ENCODE data around the gene IQGAP1. TPM values are rescaled to one million over a fixed set of nuclear protein-coding genes. Genes with fewer than 3 reads are reported as not detected.

The IQGAP1 gene
- total RNA-seq, 1 donor from 2014 or later = 486 TPM

DNA sequence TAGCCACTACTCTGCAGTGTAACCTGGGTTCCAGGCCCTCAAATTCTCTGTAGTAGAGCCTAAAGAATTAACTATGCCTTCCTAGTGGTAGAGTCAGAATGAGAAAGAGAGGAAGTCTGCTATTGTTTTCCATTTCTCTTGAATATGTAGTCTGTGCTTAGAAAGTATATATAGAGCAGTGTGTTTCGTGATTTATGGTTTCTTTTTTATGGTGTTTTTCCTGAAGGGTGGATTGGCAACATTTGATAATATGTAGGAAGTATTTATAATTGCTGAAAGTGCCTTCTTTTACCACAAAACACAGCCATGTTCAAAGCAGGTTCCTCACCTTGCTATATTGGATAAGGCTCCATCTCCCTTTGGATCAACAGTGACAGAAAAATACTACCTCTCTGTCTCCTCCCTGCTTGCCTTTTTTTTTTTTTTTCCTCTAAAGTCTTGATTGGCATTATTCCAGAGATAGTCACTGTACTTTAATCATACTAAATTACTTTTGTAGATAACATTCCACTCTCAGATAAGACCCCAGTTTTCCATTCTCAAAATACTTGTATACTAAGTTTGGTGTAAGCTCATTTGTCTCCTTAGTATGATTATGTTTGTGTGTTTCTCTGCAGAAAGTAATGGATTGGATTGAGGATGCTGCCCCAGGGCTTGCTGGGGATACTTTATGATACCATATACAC, 47.8 kb downstream of the IQGAP1 start:
- DNase-seq (ENCODE audit: low read depth) = no peak

DNA sequence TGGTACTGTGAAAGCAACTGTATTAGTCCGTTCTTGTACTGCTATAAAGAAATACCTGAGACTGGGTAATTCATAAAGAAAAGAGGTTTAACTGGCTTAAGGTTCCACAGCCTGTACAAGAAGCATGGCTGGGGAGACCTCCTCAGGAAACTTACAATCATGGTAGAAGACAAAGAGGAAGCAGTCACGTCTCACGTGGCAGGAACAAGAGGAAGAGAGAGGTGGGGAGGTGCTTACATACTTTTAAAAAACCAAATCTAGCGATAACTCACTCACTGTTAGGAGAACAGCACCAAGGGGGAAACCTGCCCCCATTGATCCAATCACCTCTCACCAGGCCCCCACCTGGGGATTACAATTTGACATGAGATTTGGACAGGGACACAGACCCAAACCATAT, 48.9 kb downstream of the IQGAP1 start:
- DNase-seq (ENCODE audit: low read depth) = no peak

DNA sequence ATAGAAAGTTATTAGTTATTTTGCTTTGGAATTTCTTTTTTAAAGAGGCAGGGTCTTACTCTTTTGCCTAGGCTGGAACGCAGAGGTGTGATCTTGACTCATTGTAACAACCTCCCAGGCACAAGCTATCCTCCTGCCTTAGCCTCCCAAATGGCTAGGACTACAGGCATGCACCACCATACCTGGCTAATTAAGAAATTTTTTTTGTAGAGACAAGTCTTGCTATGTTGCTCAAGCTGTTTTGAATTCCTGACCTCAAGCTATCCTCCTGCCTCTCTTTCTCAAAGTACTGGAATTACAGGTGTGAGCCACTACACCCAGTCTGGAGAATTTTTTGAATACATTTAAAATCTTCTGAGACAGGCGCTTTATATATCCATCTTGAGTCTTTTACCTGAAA, 49.5 kb downstream of the IQGAP1 start:
- DNase-seq (ENCODE audit: low read depth) = no peak

DNA sequence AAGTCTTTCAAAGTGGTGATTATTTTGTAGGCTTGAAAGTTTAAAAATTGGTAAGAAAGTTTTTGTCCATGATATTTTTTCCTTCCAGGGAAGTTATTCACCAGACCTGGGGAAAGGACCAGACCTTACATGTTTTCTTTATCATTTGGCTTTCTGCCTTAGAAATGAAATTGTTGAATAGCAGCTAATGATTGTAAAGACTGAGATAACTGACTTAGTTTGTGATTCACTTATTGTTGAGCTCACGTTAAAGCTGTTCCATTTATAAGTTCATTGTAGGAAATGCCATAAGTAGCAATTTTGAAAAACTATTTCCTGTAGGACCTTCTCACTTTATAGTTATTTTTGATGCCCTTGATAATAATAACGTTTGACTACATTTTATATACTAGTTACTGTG, 51.9 kb downstream of the IQGAP1 start:
- no peak for DNase-seq (ENCODE audit: low read depth)

DNA sequence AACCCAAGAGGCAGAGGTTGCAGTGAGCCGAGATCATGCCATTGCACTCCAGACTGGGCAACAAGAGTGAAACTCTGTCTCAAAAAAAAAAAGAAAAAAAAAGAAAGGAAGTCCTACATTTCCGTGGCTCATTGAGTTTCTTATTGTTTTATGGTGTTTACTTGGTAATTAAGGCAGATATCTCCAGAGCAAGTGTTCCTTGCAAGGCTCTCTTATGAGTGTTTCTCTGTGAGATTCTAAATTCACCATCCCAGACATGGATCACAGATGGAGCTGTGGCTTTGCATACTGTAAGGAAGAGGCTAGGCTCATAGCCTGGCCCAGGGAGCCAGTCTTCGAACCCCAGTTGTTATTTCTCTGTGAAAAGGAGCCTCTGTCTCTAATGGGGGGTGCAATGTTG, 53.0 kb downstream of the IQGAP1 start:
- DNase-seq (ENCODE audit: low read depth) = peak; percentile 46

DNA sequence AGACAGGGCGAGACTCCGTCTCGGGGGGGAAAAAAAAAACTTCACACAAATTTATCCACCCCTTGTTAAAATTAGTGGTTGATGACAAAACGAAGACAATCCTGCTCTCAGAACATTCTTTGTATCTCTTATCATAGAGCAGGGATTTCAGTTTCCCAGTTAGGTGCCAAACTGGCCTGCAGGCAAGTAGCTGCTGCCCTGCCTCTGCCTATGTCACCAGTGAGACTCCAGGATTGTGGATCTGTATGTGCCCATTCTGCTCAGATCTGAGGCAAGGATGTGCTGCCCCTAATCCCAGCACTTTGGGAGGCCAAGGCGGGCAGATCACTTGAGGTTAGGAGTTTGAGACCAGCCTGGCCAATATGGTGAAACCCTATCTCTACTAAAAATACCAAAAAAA, 54.4 kb downstream of the IQGAP1 start:
- no peak for DNase-seq (ENCODE audit: low read depth)

DNA sequence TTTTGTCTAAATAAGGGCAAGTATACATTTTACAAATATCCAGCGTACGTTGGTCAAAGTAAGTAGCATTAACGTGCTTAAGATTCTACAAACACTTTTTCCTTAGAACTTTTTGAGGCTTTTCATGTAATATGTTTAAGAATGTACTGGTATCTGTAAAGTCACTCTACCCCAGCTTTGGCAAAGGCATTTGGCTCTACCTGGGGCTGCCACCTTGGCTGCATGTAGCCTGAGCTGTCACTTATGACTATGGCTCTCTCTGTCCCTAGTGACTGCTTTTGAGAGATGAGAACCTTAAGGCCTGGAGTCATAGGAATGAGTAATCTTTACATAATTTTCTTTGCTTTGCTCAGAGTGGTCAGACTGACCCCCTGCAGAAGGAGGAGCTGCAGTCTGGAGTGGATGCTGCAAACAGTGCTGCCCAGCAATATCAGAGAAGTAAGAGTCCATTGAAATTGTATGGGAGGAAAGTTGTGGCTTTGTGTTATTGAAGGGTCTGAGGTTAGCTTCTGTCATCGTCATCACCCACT, 61.2 kb downstream of the IQGAP1 start:
- no peak for DNase-seq (ENCODE audit: low read depth)

DNA sequence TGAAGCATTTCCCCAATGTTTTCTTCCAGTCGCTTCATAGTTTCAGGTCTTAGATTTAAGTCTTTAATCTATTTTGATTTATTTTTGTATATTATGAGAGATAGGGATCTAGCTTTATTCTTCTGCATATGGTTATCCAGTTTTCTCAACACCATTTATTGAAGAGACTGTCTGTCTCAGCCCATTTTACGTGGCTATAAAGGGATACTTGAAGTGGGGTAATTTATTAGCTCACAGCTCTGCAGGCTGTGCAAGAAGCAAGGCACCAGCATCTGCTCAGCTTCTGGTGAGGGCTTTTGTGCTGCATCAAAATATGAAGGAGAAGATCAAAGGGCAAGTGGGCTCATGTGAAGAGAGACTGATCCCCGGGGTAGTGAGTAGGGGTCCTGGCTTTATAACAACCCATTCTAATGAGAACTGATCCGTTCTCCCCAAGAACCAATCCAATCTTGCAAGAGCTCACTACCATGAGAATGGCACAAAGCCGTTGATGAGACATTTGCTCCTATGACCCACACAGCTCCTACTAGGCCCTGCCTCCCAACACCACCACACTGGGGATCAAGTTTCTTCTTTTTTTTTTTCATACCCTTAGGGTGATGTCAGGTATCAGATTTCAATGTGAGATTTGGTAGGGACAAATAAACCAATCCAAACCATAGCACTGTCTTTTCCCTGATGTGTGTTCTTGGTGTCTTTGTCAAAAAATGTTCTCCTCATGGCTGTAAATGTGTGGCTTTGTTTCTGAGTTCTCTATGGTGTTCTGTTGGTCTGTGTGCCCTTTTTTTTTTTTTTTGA, 63.2 kb downstream of the IQGAP1 start:
- peak; percentile 23 for DNase-seq (ENCODE audit: low read depth)

DNA sequence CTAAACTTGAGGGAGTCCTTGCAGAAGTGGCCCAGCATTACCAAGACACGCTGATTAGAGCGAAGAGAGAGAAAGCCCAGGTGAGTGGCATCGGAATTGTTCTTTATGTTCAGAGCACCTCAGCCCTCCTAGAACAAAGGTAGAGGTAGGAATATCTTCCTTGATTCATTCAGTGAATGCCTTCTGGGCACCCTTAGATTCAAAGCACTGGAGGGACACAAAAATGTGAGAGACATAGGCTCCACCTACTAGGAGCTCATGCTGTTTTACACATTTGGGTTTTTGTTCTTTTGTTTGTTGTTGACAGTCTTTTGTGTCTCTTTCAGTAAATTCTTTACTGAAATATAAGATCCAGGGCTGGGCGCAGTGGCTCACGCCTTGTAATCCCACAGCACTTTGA, 68.2 kb downstream of the IQGAP1 start:
- DNase-seq (ENCODE audit: low read depth) = no peak

DNA sequence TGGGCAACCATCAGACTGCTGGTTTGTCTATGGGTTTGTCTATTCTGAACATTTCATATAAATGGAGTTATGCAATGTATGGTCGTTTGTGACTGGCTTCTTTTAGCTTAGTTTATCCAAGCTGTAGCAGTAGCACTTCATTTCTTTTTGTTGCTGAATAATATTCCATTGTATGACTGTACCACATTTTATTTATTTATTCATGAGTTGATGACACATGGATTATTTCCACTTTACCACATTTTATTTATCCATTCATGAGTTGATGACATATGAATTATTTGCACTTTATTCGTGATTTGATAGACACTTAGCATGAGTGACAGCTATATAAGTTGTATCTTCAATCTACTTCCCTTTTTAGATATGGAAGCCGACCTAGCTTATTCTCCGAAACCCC, 70.0 kb downstream of the IQGAP1 start:
- DNase-seq (ENCODE audit: low read depth) = no peak

DNA sequence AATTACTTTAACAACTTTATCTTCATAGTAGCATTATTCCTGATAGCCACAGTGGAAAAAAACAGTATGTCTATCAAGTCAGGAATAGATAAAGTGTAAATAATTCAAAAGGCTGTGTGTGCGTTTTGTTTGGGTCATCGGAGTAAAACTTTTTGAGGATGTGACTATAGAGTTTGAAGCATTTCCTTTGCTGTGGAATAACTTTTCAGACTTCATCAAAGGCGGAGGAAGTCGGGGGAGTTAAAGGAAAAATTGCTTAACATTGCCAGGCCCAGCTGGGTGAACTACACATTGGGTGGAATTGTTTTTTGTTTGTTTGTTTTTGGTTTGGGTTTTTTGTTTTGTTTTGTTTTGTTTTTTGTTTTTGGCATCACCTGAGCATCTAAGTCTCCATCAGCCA, 71.3 kb downstream of the IQGAP1 start:
- DNase-seq (ENCODE audit: low read depth) = no peak

DNA sequence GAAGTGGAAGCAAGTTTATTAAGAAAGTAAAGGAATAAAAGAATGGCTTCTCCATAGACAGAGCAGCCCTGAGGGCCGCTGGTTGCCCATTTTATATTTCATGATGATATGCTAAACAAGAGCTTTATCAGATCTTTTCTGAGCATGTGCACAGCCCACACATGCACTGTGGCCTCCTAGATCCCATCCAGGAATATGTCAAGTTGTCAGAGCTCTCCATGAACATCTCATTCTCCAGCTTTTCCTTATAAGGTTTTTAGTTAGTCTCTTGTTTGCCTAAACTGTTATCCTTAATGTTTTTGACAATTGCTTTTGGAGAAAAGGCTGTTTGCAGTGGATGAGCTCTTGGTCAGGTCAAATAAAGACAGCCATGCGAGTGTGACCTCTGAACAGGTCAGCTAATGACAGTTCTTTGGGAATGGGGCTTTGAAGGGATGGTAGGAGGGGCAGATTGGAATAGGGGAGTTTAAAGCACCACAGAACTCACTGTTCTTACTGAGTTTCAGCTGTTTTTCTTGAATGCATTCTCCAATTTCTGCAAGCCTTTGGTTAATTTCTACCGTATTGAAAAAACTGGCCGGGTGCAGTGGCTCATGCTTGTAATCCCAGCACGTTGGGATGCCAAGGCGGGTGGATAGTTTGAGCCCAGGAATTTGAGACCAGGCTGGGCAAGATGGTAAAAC, 72.2 kb downstream of the IQGAP1 start:
- no peak for DNase-seq (ENCODE audit: low read depth)

DNA sequence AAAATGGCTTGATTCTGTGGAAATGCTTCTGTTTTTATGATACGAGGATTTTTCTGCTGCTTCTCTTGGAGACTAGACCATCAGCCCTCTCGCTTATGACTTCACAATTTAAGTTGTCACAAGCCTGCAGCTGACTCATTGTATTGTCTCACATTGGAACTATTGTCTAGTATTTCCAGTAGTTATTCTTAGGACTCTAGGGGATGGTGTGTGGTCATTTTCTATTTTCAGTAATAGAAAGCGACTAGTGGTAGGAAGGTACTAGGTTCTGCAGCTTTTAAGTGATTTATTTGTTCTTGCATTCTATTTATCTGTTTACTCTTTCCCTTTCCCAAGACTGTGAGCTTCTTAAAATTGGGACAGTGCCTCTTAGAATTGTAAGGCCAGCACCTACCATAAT, 75.3 kb downstream of the IQGAP1 start:
- DNase-seq (ENCODE audit: low read depth) = peak; percentile 84

DNA sequence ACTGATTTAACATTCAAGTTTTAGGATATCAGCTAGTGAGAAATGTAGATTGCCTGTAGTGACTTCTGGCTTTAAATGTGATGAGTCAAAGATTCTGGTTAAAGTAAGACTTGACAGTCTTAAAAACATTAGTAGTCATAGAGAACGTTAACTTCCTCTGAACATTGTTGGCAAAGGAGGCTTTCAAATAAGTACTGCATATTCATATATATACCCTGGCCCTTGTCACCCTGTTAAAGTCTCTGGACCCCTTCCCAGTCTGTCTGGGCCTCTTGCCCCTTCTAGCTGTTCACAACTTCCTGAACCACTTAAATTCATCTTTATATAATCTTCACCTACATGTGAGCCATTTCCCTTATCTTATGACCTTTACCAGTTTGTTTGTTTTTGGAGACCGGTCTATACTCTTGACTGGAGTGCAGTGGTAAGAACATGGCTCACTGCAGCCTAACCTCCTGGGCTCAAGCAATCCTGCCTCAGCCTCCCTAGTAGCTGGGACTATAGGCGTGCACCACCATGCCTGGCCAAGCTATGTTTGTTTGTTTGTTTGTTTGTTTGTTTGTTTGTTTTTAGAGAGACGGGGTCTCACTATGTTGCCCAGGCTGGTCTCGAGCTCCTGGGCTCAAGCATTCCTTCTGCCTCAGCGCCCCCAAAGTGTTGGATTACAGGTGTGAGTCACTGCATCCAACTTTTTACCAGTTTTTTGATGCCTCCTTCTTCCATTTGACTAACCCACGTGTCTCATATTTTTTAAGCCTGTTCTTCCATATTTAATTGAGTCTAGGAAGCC, 77.3 kb downstream of the IQGAP1 start:
- DNase-seq (ENCODE audit: low read depth) = peak; percentile 56

DNA sequence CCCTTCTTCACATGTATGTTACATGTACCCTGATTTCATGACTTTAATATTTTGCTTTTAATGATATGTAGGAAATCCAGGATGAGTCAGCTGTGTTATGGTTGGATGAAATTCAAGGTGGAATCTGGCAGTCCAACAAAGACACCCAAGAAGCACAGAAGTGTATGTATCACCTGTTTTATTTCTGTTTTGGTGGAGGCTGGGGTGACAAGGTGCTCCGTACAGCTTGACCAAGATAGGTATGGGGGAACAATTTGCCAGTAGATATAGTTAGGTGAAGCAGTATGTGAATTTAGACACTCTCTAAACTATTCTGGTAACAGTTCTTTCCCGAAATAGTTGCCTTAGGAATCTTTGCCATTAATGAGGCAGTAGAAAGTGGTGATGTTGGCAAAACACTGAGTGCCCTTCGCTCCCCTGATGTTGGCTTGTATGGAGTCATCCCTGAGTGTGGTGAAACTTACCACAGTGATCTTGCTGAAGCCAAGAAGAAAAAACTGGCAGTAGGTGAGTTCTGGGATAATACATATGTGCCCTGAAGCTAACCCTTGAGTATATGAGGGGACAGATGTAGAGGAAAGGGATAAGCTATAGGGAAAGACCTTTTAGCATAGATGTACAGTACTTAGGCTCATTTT, 78.0 kb downstream of the IQGAP1 start:
- DNase-seq (ENCODE audit: low read depth) = peak; percentile 24

DNA sequence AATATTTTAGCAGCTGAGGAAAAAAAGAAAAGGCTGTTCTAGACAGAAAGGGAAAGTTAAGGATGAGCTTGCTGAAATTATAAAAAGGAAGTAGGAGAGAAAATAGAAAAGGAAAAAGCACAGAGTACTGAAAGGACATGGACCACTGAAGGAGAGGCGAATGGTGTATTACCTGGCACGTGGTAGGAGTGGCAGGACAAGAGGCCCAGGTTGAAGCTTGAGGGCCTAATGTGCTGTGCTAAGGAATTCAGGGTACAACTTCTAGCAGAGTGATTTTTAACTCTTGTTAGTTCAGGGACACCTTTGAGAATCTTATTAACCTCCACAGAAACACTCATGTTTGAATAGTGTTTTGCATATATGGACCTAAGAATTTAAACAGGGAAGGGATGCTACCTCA, 81.7 kb downstream of the IQGAP1 start:
- no peak for DNase-seq (ENCODE audit: low read depth)

DNA sequence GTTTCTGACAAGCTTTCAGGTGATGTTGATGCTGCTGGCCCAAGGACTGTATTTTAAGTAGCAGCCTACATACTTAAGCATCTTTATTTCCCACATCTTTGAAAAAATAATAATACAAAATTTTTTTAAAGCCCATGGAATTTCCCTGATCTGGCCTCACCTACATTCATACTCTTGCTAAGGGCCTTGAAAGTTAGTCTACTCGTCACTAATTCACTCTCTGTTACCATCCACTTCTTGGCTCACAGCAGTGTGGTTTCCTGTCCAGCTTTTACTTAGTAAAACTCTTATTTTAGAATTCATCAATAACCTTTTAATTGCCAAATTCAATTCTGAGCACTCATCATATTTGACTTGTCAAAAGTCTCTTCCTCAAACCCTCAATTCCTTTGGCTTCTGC, 82.4 kb downstream of the IQGAP1 start:
- no peak for DNase-seq (ENCODE audit: low read depth)

DNA sequence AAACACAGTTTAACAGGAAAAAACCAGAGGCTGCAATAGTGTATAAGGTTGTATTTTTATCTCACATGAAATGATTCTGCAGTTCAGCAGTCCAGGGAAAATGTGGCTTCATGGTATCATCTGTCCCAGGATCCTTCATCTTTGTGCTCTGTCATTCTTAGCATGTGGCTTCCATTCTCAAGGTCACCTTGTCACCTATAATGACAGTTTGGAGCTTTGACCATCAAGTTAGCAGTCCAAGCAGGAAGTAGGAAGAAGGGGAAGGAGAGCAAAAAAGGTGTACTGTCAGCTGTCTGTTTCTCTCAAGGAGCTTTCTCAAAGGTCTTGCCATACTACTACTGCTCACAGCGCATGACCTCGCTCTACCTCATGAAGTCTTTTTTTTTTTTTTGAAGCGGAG, 83.1 kb downstream of the IQGAP1 start:
- no peak for DNase-seq (ENCODE audit: low read depth)

DNA sequence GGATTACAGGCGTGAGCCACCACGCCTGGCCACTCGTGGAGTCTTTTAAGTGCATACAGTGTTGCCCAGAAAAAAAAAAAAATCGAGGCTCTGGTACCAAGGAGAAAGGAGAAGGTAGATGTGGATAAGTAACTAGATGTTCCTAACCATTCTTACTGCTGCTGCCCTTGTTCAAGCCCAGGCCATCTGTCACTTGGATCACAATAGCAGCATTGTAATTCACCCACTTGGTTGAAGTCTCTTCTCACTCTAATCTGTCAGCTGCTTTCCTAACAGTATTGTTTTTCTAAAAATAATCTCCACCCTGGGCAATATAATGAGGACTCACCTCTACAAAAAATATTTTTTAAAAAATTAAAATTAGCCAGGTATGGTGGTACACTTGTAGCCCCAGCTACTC, 83.7 kb downstream of the IQGAP1 start:
- DNase-seq (ENCODE audit: low read depth) = no peak

DNA sequence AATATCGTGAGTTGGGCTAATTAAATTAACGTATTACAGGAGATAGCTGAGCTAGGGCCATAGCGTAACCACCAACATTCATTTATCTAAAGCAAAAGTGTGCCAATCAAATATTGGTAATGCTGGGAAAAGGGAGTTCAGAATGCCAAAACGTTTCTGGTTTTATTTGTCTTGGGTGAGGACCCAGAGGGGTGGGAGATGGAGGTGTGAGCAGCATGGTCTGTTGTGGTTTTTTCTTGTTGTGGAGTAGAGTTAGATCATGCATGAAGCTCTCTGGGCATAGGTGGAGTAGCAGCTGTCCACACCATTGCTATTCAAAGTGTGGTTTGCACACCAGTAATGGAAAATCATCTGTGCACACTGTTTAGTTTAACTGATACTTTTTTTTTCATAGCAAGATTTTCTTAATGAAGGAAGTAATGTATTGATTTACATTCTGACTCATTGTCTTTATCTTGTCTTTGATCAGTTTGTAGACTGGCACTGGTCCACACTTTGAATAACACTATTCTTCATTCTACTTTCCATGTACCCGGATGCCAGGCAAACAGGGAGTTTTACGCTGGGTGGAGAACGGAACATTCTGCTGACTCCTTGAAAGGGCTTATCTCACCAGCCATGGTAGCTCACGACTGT, 90.9 kb downstream of the IQGAP1 start:
- peak; percentile 22 for DNase-seq (ENCODE audit: low read depth)

DNA sequence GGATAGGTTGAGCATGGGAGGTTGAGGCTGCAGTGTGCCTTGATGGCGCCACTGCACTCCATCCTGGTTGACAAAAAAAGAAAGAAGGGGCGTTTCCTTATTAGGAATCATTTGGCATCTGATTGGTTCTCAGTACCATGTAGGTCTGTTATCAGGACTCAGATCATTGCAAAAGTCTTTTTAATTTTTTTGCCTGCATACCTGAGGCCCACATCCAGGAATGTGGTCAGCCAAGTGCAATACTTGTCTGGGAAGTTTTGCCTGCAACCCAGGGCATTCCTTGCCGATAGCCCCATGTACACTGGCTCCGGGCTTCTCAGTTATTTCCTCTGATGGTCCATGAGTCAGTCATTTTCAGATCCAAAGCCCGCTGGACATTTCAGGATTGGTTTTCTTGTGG, 91.6 kb downstream of the IQGAP1 start:
- DNase-seq (ENCODE audit: low read depth) = peak; percentile 36

Measured in renal cortical epithelial cell (primary cell).